K562 (cell line): ENCODE results near the gene DOCK4. TPM values are rescaled to one million over a fixed set of nuclear protein-coding genes. Genes with fewer than 3 reads are reported as not detected.

Experiments used
- ATAC-seq: fragments of 200-7000 bp; cut with Tn5 transposase; 3 replicates; pipeline ENCODE4 v1.9.1; 2020; ENCODE audit warnings: moderate library complexity
- BruUV-seq: library from RNA; stranded (reverse); fragments of 400-500 nt; replicated peaks from 2 replicates; lab custom pipeline; 2021; lab: Mats Ljungman, UMichigan
- CTCF ChIA-PET: fragments of 300-600 bp; formaldehyde crosslinking; extraction: SDS; loops from one replicate; lab custom pipeline; 2021; ENCODE audit warnings: low intra/inter-chr PET ratio; lab: Yijun Ruan, JAX
- POLR2A ChIA-PET: fragments of 300-600, 350-650 bp; sonication (Branson Sonifier 250); formaldehyde crosslinking; extraction: SDS; loops from one replicate; lab custom pipeline; 2021; ENCODE audit warnings: antibody characterized with exemption, inconsistent platforms; lab: Yijun Ruan, JAX
- DNase-seq, 4 experiments: peaks; one replicate each; pipeline versions ENCODE4 v3.0.0 to v3.0.0-alpha.2; 2011 to 2018; ENCODE audit warnings: low spot score in 3 of 4, mixed read lengths in 3 of 4; ENCODE audit errors: extremely low read depth in 1 of 4
- FAIRE-seq: peaks from 2 replicates; lab custom pipeline; 2011; peaks lifted over from hg19 to GRCh38; lab: Jason Lieb, UNC
- H2AFZ ChIP-seq: 2 replicates; pipeline ENCODE4 v1.6.0; 2011; ENCODE audit warnings: low read depth, low read length, control low read depth, inconsistent platforms
- H3K27ac ChIP-seq: fragments of 200-600 bp; 3 replicates; pipeline ENCODE4 v1.8.0; 2011; ENCODE audit warnings: low read depth, mild to moderate bottlenecking, control low read depth, inconsistent platforms, low read length, moderate library complexity, mixed read lengths; ENCODE audit errors: extremely low read depth
- H3K27me3 ChIP-seq, 2 experiments: fragments of 300-600 bp in 1 of 2; 2 replicates in 1 of 2; 3 replicates in 1 of 2; pipeline versions ENCODE4 v1.6.0 to v1.8.0; 2011; ENCODE audit warnings: inconsistent platforms in 2 of 2, low read length in 2 of 2, mild to moderate bottlenecking in 1 of 2, mixed read lengths in 1 of 2, moderate library complexity in 1 of 2; ENCODE audit not compliant: control insufficient read depth in 2 of 2, insufficient read depth in 2 of 2
- H3K36me3 ChIP-seq: fragments of 300-600 bp; 3 replicates; pipeline ENCODE4 v1.8.0; 2011; ENCODE audit warnings: mild to moderate bottlenecking, low read length, inconsistent platforms; ENCODE audit not compliant: control insufficient read depth, insufficient read depth
- H3K4me1 ChIP-seq, 2 experiments: fragments of 200-600 bp in 1 of 2; replicated peaks in 1 of 2; 2 replicates in 1 of 2; 3 replicates in 1 of 2; pipeline versions ENCODE4 v1.5.1 to v1.8.0; 2011; ENCODE audit warnings: inconsistent platforms in 2 of 2, low read length in 2 of 2, mild to moderate bottlenecking in 1 of 2, mixed read lengths in 1 of 2, moderate library complexity in 1 of 2; ENCODE audit not compliant: control insufficient read depth in 2 of 2, insufficient read depth in 2 of 2
- H3K4me2 ChIP-seq: 2 replicates; pipeline ENCODE4 v1.6.1; 2011; ENCODE audit warnings: low read length, control low read depth, inconsistent platforms, mixed read lengths; ENCODE audit not compliant: insufficient read depth
- H3K4me3 ChIP-seq: fragments of 200-600 bp; sonication (generic), shearing (Covaris generic); 2 replicates; pipeline ENCODE4 v1.5.1; 2016; ENCODE audit warnings: control low read depth, inconsistent platforms
- H3K79me2 ChIP-seq: fragments of 200-600 bp; 3 replicates; pipeline ENCODE4 v1.8.0; 2011; ENCODE audit warnings: low read length, inconsistent platforms; ENCODE audit not compliant: control insufficient read depth, insufficient read depth
- H3K9ac ChIP-seq, 2 experiments: 2 replicates each; pipeline versions ENCODE4 v1.6.0 to v1.6.1; 2011; ENCODE audit warnings: low read depth in 2 of 2, low read length in 2 of 2, control low read depth in 1 of 2, inconsistent platforms in 1 of 2, mild to moderate bottlenecking in 1 of 2, mixed read lengths in 1 of 2; ENCODE audit not compliant: insufficient read depth in 1 of 2
- H3K9me1 ChIP-seq: one replicate; pipeline ENCODE4 v1.6.0; 2011; ENCODE audit warnings: inconsistent platforms, mild to moderate bottlenecking, low read length, moderate library complexity; ENCODE audit not compliant: control insufficient read depth, insufficient read depth
- H3K9me3 ChIP-seq: replicated peaks from 2 replicates; pipeline ENCODE4 v1.5.1; 2011; ENCODE audit warnings: low read depth, low read length, inconsistent platforms; ENCODE audit not compliant: control insufficient read depth, insufficient read depth
- H4K20me1 ChIP-seq: replicated peaks from 2 replicates; pipeline ENCODE4 v1.6.1; 2011; ENCODE audit warnings: low read length, inconsistent platforms, mixed read lengths; ENCODE audit not compliant: control insufficient read depth, insufficient read depth
- ETV6 ChIP-seq, 3 experiments: fragments of 150-350 bp in 1 of 3; sonication (generic) in 1 of 3; formaldehyde crosslinking in 1 of 3; IDR thresholded peaks; 2 replicates each; pipeline versions ENCODE4 v1.6.1 to v1.8.0; 2014 to 2022; ENCODE audit warnings: borderline replicate concordance in 2 of 3, low read depth in 2 of 3, antibody characterized with exemption in 1 of 3, low read length in 1 of 3, mild to moderate bottlenecking in 1 of 3, missing genetic modification reagents in 1 of 3
- HNRNPK ChIP-seq: fragments of 200-400 bp; formaldehyde crosslinking; IDR thresholded peaks from one replicate; pipeline ENCODE4 v1.6.1; 2018; ENCODE audit warnings: mild to moderate bottlenecking, low read depth, low read length; ENCODE audit not compliant: poor library complexity, severe bottlenecking
- PCBP2 ChIP-seq: fragments of 200-400 bp; formaldehyde crosslinking; IDR thresholded peaks from 2 replicates; pipeline ENCODE4 v1.6.1; 2018; ENCODE audit warnings: low read length, low read depth, mild to moderate bottlenecking, moderate library complexity; ENCODE audit not compliant: poor library complexity, severe bottlenecking
- WGBS: fragments of 100-300 bp; shearing (Covaris generic); methylation state at CpG from one replicate; pipeline ENCODE4 v1.1.6; 2016; ENCODE audit warnings: low coverage, mixed read lengths; ENCODE audit not compliant: insufficient coverage; ENCODE audit errors: missing lambda C conversion rate; 5-methylcytosine and 5-hydroxymethylcytosine counted together
- in situ Hi-C: fragments of 300-500 bp; cut with MboI; formaldehyde crosslinking; loops from 4 replicates; pipeline ENCODE4 v1.15.0; 2018; ENCODE audit warnings: inconsistent platforms, mixed read lengths
- intact Hi-C: fragments of 100-400 bp; cut with micrococcal nuclease; formaldehyde crosslinking; loops from 2 replicates; pipeline ENCODE4 v1.14.2; 2022
- polyA plus RNA-seq, 8 experiments: library from polyadenylated mRNA; depleted of rRNA in 4 of 8; stranded (reverse) in 5 of 8; unstranded in 3 of 8; fragments of >200 nt; fragmentation: Nextera tagmentation in 2 of 8; fragmentation: Illumina TruSeq in 1 of 8; extraction: Ambion mirVana in 2 of 8; extraction: Trizol in 1 of 8; gene quantifications; 2 replicates each; pipeline versions ENCODE4 v1.2.1 to v1.2.3, GENCODE V29; 2011 to 2014; ENCODE audit warnings: inconsistent platforms in 1 of 8, missing spikeins in 1 of 8
- total RNA-seq, 7 experiments: library from RNA; depleted of rRNA in 6 of 7; stranded (reverse); fragments of >200 nt in 6 of 7; fragmentation: Illumina TruSeq in 2 of 7; extraction: Trizol in 2 of 7; gene quantifications; 2 replicates each; pipeline versions ENCODE4 v1.2.1 to v1.2.3, GENCODE V29; 2011 to 2021; ENCODE audit warnings: low replicate concordance in 1 of 7
- TF ChIP-seq, protein P1 (sequence below): fragments of 450-650 bp; formaldehyde crosslinking; IDR thresholded peaks from 2 replicates; pipeline ENCODE4 v1.4.0; 2022; ENCODE audit warnings: mild to moderate bottlenecking, moderate library complexity
- TF ChIP-seq, protein P2 (sequence below): fragments of 250-450 bp; sonication (Bioruptor Pico); IDR thresholded peaks from 2 replicates; pipeline ENCODE4 v1.9.0; 2021; ENCODE audit warnings: mild to moderate bottlenecking, inconsistent platforms

Gene DOCK4
- total and polyA plus RNA-seq, 9 of the 15 experiments (the other 6 are each of a cell fraction or from before 2014, with no cell fraction given) = 0.42 to 5.7 (median 2.3) TPM

GRCh38 chr7:111820121-111820520, 386.1 kb downstream of the DOCK4 start (continued):
- TF ChIP-seq, protein P1, sequence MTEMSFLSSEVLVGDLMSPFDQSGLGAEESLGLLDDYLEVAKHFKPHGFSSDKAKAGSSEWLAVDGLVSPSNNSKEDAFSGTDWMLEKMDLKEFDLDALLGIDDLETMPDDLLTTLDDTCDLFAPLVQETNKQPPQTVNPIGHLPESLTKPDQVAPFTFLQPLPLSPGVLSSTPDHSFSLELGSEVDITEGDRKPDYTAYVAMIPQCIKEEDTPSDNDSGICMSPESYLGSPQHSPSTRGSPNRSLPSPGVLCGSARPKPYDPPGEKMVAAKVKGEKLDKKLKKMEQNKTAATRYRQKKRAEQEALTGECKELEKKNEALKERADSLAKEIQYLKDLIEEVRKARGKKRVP (CRISPR knock-in tag) = no peak

DNA sequence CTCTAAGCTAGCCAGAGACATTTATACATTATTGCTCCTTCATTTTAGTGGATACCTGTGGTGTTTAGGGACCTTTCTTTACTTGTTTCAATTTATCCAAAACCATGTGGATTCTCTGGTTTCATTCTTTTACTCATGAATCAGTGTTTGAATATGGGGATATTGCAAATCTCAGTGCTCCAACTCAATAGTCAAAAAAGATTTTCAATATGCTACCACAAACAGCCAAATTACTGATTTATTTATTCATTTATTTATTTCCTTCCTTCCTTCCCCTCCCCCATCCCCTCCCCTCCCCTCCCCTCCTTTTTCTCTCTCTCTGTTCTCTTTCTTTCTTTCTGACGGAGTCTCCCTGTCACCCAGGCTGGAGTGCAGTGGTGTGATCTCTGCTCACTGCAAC, 390.8 kb downstream of the DOCK4 start:
- ChIA-PET POLR2A (interaction anchor here (0.6 kb wide), 1 partner anchor 33 kb away, joined by 3 read pairs; no protein-coding TSS in a partner anchor), CTCF (no interaction called here)
- no peak for ATAC-seq
- Histone ChIP-seq H3K4me1 (no peaks in the 10 kb centered on the region), H3K79me2 (no peaks in the 10 kb centered on the region), H3K9me1 (no peaks in the 10 kb centered on the region), H2AFZ (no peak overlapping the region), H3K27ac (no peak overlapping the region), H3K4me2 (no peak overlapping the region), H3K9ac (no peak overlapping the region), H4K20me1 (no peaks in the 10 kb centered on the region), H3K9me3 (no peaks in the 10 kb centered on the region), H3K4me3 (no peak overlapping the region), H3K36me3 (no peaks in the 10 kb centered on the region), H3K27me3 (no peaks in the 10 kb centered on the region; a peak in 1 of 5 replicates)
- FAIRE-seq = no peak
- in situ Hi-C loops = no loop called here
- peak; percentile 81 for TF ChIP-seq HNRNPK
- TF ChIP-seq, protein P2, sequence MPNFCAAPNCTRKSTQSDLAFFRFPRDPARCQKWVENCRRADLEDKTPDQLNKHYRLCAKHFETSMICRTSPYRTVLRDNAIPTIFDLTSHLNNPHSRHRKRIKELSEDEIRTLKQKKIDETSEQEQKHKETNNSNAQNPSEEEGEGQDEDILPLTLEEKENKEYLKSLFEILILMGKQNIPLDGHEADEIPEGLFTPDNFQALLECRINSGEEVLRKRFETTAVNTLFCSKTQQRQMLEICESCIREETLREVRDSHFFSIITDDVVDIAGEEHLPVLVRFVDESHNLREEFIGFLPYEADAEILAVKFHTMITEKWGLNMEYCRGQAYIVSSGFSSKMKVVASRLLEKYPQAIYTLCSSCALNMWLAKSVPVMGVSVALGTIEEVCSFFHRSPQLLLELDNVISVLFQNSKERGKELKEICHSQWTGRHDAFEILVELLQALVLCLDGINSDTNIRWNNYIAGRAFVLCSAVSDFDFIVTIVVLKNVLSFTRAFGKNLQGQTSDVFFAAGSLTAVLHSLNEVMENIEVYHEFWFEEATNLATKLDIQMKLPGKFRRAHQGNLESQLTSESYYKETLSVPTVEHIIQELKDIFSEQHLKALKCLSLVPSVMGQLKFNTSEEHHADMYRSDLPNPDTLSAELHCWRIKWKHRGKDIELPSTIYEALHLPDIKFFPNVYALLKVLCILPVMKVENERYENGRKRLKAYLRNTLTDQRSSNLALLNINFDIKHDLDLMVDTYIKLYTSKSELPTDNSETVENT (CRISPR knock-in tag) = no peak
- no peak for TF ChIP-seq ETV6 (IDR thresholded peaks at IDR 0.05; ENCODE audit: borderline replicate concordance in 1 of 2, low read depth in 2 of 2, low read length in 1 of 2)
- TF ChIP-seq ETV6 (CRISPR knock-in tag; IDR thresholded peaks at IDR 0.05; ENCODE audit: borderline replicate concordance) = no peak
- peak; percentile 65 for TF ChIP-seq PCBP2
- intact Hi-C loops = no loop called here
- no peak for DNase-seq
- no TSS peak for BruUV-seq
- WGBS = no CpG with 5 or more reads among the region's 1 CpG
